Measurements from ENCODE around the gene SHC1.
"Not testable (repeated sequence)": the region's sequence is repeated elsewhere in the genome, so short reads cannot be mapped to it uniquely, and the experiment has no call there.

The SHC1 gene

GRCh38 chr1:154996966-154997701 lies 26.6 kb upstream of the SHC1 start:
- in situ Hi-C loops (cut with HindIII; ENCODE audit: low sequenced_read_pairs) = no loop called here

GRCh38 chr1:154995301-154995983 lies 24.9 kb upstream of the SHC1 start:
- in situ Hi-C loops (cut with HindIII; ENCODE audit: low sequenced_read_pairs) = not testable (repeated sequence)

GRCh38 chr1:154994591-154994990 lies 24.0 kb upstream of the SHC1 start:
- in situ Hi-C loops (cut with HindIII; ENCODE audit: low sequenced_read_pairs) = no loop called here

GRCh38 chr1:154994269-154994587 lies 23.7 kb upstream of the SHC1 start:
- in situ Hi-C loops (cut with HindIII; ENCODE audit: low sequenced_read_pairs) = no loop called here

GRCh38 chr1:154993572-154994268 lies 23.2 kb upstream of the SHC1 start, which contains the start of gene LENEP:
Gene LENEP (plus strand): TSS chr1:154993586. CDS start chr1:154993608, 22 bp downstream.
- in situ Hi-C loops (cut with HindIII; ENCODE audit: low sequenced_read_pairs) = no loop called here

- in situ Hi-C loops (cut with HindIII; ENCODE audit: low sequenced_read_pairs) = no loop called here
Measured at GRCh38 chr1:154992721-154993571, 22.4 kb upstream of the SHC1 start.

- in situ Hi-C loops (cut with HindIII; ENCODE audit: low sequenced_read_pairs) = no loop called here
Measured at GRCh38 chr1:154990276-154990675, 19.7 kb upstream of the SHC1 start.

GRCh38 chr1:154989195-154989860 lies 18.8 kb upstream of the SHC1 start:
- in situ Hi-C loops (cut with HindIII; ENCODE audit: low sequenced_read_pairs) = no loop called here

- in situ Hi-C loops (cut with HindIII; ENCODE audit: low sequenced_read_pairs) = no loop called here
Measured at GRCh38 chr1:154988058-154988954, 17.8 kb upstream of the SHC1 start.

GRCh38 chr1:154987326-154987725 lies 16.8 kb upstream of the SHC1 start:
- in situ Hi-C loops (cut with HindIII; ENCODE audit: low sequenced_read_pairs) = no loop called here

- in situ Hi-C loops (cut with HindIII; ENCODE audit: low sequenced_read_pairs) = not testable (repeated sequence)
Measured at GRCh38 chr1:154986736-154987135, 16.2 kb upstream of the SHC1 start.

- in situ Hi-C loops (cut with HindIII; ENCODE audit: low sequenced_read_pairs) = no loop called here
Measured at GRCh38 chr1:154983776-154984466, 13.4 kb upstream of the SHC1 start.

- in situ Hi-C loops (cut with HindIII; ENCODE audit: low sequenced_read_pairs) = no loop called here
Measured at GRCh38 chr1:154982897-154983648, 12.5 kb upstream of the SHC1 start, which contains the start of gene FLAD1. Gene FLAD1 (plus strand): TSS chr1:154983344. CDS start chr1:154983695, 351 bp downstream.

GRCh38 chr1:154982341-154982740 lies 11.8 kb upstream of the SHC1 start:
- in situ Hi-C loops (cut with HindIII; ENCODE audit: low sequenced_read_pairs) = no loop called here

GRCh38 chr1:154978360-154978759 lies 7.8 kb upstream of the SHC1 start:
- in situ Hi-C loops (cut with HindIII; ENCODE audit: low sequenced_read_pairs) = no loop called here

- in situ Hi-C loops (cut with HindIII; ENCODE audit: low sequenced_read_pairs) = not testable (repeated sequence)
Measured at GRCh38 chr1:154977762-154978161, 7.2 kb upstream of the SHC1 start.

GRCh38 chr1:154975409-154976059 lies 5.0 kb upstream of the SHC1 start:
- in situ Hi-C loops (cut with HindIII; ENCODE audit: low sequenced_read_pairs) = no loop called here

Measured in DLD1 (cell line).